GM12878 (cell line): ENCODE results near the gene PPEF1. TPM values are rescaled to one million over a fixed set of nuclear protein-coding genes. Genes with fewer than 3 reads are reported as not detected.

Experiments used
- ATAC-seq: fragments of 200-7000 bp; cut with Tn5 transposase; 3 replicates; pipeline ENCODE4 v1.9.1; 2020; ENCODE audit warnings: mild to moderate bottlenecking, moderate library complexity
- BruUV-seq: library from RNA; stranded (reverse); fragments of 400-500 nt; replicated peaks from 2 replicates; lab custom pipeline; 2021; lab: Mats Ljungman, UMichigan
- CTCF ChIA-PET: fragments of 300-600 bp; sonication (Branson Sonifier 250); formaldehyde crosslinking; extraction: SDS; loops from one replicate; lab custom pipeline; 2021; ENCODE audit warnings: inconsistent platforms; lab: Yijun Ruan, JAX
- POLR2A ChIA-PET: fragments of 350-600 bp; formaldehyde crosslinking; extraction: SDS; loops from one replicate; lab custom pipeline; 2021; ENCODE audit warnings: inconsistent platforms; lab: Charles Lee
- RAD21 ChIA-PET: fragments of 300-600 bp; sonication (Branson Sonifier 250); formaldehyde crosslinking; loops from one replicate; lab custom pipeline; 2023; ENCODE audit warnings: antibody characterized with exemption; ENCODE audit not compliant: unreplicated experiment; lab: Charles Lee
- SMC1A ChIA-PET: fragments of 300-600 bp; sonication (Branson Sonifier 250); formaldehyde crosslinking; loops from one replicate; lab custom pipeline; 2023; ENCODE audit not compliant: unreplicated experiment, uncharacterized antibody; lab: Charles Lee
- DNase-seq: peaks from one replicate; pipeline ENCODE4 v3.0.0-alpha.2; 2011; ENCODE audit warnings: low read depth, low spot score
- FAIRE-seq: peaks from 3 replicates; lab custom pipeline; 2011; peaks lifted over from hg19 to GRCh38; lab: Jason Lieb, UNC
- H2AFZ ChIP-seq: 2 replicates; pipeline ENCODE4 v1.6.0; 2011; ENCODE audit warnings: low read depth, low read length, control low read depth; ENCODE audit not compliant: control insufficient read depth
- H3K27ac ChIP-seq: 2 replicates; pipeline ENCODE4 v1.5.1; 2011; ENCODE audit warnings: control low read depth; ENCODE audit not compliant: control insufficient read depth, insufficient read depth
- H3K27me3 ChIP-seq, 2 experiments: replicated peaks in 1 of 2; 2 replicates each; pipeline versions ENCODE4 v1.6.0 to v1.6.1; 2011; ENCODE audit warnings: low read length in 1 of 2; ENCODE audit not compliant: control insufficient read depth in 2 of 2, insufficient read depth in 2 of 2
- H3K36me3 ChIP-seq, 2 experiments: 2 replicates each; pipeline ENCODE4 v1.5.1; 2011; ENCODE audit warnings: low read length in 1 of 2; ENCODE audit not compliant: control insufficient read depth in 2 of 2, insufficient read depth in 2 of 2
- H3K4me1 ChIP-seq: 2 replicates; pipeline ENCODE4 v1.6.1; 2011; ENCODE audit warnings: mild to moderate bottlenecking, low read length, moderate library complexity, mixed read lengths; ENCODE audit not compliant: control insufficient read depth, insufficient read depth
- H3K4me2 ChIP-seq: 2 replicates; pipeline ENCODE4 v1.6.0; 2011; ENCODE audit warnings: control low read depth; ENCODE audit not compliant: control insufficient read depth, insufficient read depth
- H3K4me3 ChIP-seq: fragments of 200-600 bp; sonication (generic); 2 replicates; pipeline ENCODE4 v1.5.1; 2016
- H3K79me2 ChIP-seq: 2 replicates; pipeline ENCODE4 v1.6.0; 2011; ENCODE audit warnings: low read length; ENCODE audit not compliant: control insufficient read depth, insufficient read depth
- H3K9ac ChIP-seq: 2 replicates; pipeline ENCODE4 v1.8.0; 2011; ENCODE audit warnings: low read length, control low read depth, mixed read lengths; ENCODE audit not compliant: control insufficient read depth, insufficient read depth
- H3K9me3 ChIP-seq: replicated peaks from 3 replicates; pipeline ENCODE4 v1.5.1; 2011; ENCODE audit warnings: mild to moderate bottlenecking, low read length; ENCODE audit not compliant: control insufficient read depth, insufficient read depth
- H4K20me1 ChIP-seq: 2 replicates; pipeline ENCODE4 v1.6.0; 2011; ENCODE audit not compliant: control insufficient read depth, insufficient read depth
- ATF3 ChIP-seq: IDR thresholded peaks from 2 replicates; pipeline ENCODE4 v1.6.1; 2011; ENCODE audit warnings: low read depth, mild to moderate bottlenecking, low read length, moderate library complexity, borderline replicate concordance; ENCODE audit errors: extremely low read depth
- CHD2 ChIP-seq: IDR thresholded peaks from 2 replicates; pipeline ENCODE4 v1.6.1; 2011; ENCODE audit warnings: low read depth, low read length, improper control_type of control experiment, borderline replicate concordance
- FOXM1 ChIP-seq: IDR thresholded peaks from 2 replicates; pipeline ENCODE4 v1.6.1; 2012; ENCODE audit warnings: low read depth, mild to moderate bottlenecking, inconsistent platforms, low read length, moderate library complexity
- HDAC2 ChIP-seq: fragments of 200-600 bp; sonication (generic); IDR thresholded peaks from 2 replicates; pipeline ENCODE4 v1.6.1; 2017
- KDM1A ChIP-seq: fragments of 200-600 bp; sonication (generic); IDR thresholded peaks from 2 replicates; pipeline ENCODE4 v1.6.1; 2016; ENCODE audit warnings: borderline replicate concordance
- MTA3 ChIP-seq: IDR thresholded peaks from 2 replicates; pipeline ENCODE4 v1.6.1; 2012; ENCODE audit warnings: low read length, inconsistent platforms, borderline replicate concordance
- MYC ChIP-seq: IDR thresholded peaks from 2 replicates; pipeline ENCODE4 v1.6.1; 2011; ENCODE audit warnings: mild to moderate bottlenecking, low read length, moderate library complexity, inconsistent platforms; ENCODE audit not compliant: insufficient read depth, insufficient replicate concordance, insufficient read length, severe bottlenecking
- NFYA ChIP-seq: IDR thresholded peaks from 2 replicates; pipeline ENCODE4 v1.6.1; 2011; ENCODE audit warnings: low read depth, mild to moderate bottlenecking, low read length, improper control_type of control experiment, borderline replicate concordance
- NFYB ChIP-seq: IDR thresholded peaks from 2 replicates; pipeline ENCODE4 v1.6.1; 2011; ENCODE audit warnings: low read depth, mild to moderate bottlenecking, low read length, improper control_type of control experiment, moderate library complexity; ENCODE audit not compliant: insufficient read depth
- NR2C1 ChIP-seq: fragments of 450-650 bp; IDR thresholded peaks from 2 replicates; pipeline ENCODE4 v1.6.1; 2017; ENCODE audit warnings: antibody characterized with exemption, mild to moderate bottlenecking, moderate library complexity
- POLR2AphosphoS2 ChIP-seq: IDR thresholded peaks from 2 replicates; pipeline ENCODE4 v1.6.1; 2011; ENCODE audit warnings: low read depth, mild to moderate bottlenecking, low read length, improper control_type of control experiment, moderate library complexity
- RUNX3 ChIP-seq: IDR thresholded peaks from 2 replicates; pipeline ENCODE4 v1.6.1; 2012; ENCODE audit warnings: low read length, inconsistent platforms
- STAT1 ChIP-seq: fragments of 450-650 bp; conservative IDR thresholded peaks from 2 replicates; pipeline ENCODE4 v1.6.1; 2014; ENCODE audit warnings: antibody characterized with exemption, mild to moderate bottlenecking
- WRNIP1 ChIP-seq: IDR thresholded peaks from 2 replicates; pipeline ENCODE4 v1.6.1; 2011; ENCODE audit warnings: low read depth, low read length, improper control_type of control experiment, borderline replicate concordance
- ZBED1 ChIP-seq: IDR thresholded peaks from 2 replicates; pipeline ENCODE4 v1.6.1; 2016; ENCODE audit warnings: borderline replicate concordance
- ZNF217 ChIP-seq: fragments of 450-650 bp; IDR thresholded peaks from 2 replicates; pipeline ENCODE4 v1.6.1; 2017; ENCODE audit warnings: antibody characterized with exemption, mild to moderate bottlenecking
- ZNF24 ChIP-seq: fragments of 450-650 bp; IDR thresholded peaks from 2 replicates; pipeline ENCODE4 v1.6.1; 2017; ENCODE audit warnings: antibody characterized with exemption, mild to moderate bottlenecking
- WGBS: methylation state at CpG from one replicate; pipeline ENCODE4 v1.1.6; 2016; ENCODE audit warnings: low lambda C conversion rate; ENCODE audit not compliant: insufficient replicate concordance, insufficient coverage; ENCODE audit errors: missing lambda C conversion rate; 5-methylcytosine and 5-hydroxymethylcytosine counted together
- in situ Hi-C: fragments of 300-500 bp; cut with MboI; formaldehyde crosslinking; loops from 9 replicates; pipeline ENCODE4 v1.14.3; 2018; ENCODE audit warnings: mixed read lengths
- intact Hi-C: fragments of 100-400 bp; cut with micrococcal nuclease; formaldehyde crosslinking; loops from one replicate; pipeline ENCODE4 v1.14.2; 2022; ENCODE audit not compliant: unreplicated experiment
- polyA plus RNA-seq, 11 experiments: library from polyadenylated mRNA; depleted of rRNA in 4 of 11; unstranded in 6 of 11; stranded (reverse) in 5 of 11; fragments of >200 nt; fragmentation: Nextera tagmentation in 4 of 11; fragmentation: Illumina TruSeq in 1 of 11; extraction: Ambion mirVana in 4 of 11; extraction: Trizol in 1 of 11; gene quantifications; 1 replicate in 1 of 11; 2 replicates in 10 of 11; pipeline versions ENCODE4 v1.2.1 to v1.2.3, GENCODE V29; 2011 to 2016; ENCODE audit warnings: inconsistent platforms in 2 of 11, missing spikeins in 2 of 11, low read depth in 1 of 11
- total RNA-seq, 4 experiments: library from RNA; depleted of rRNA in 3 of 4; stranded (reverse); fragments of >200 nt in 3 of 4; fragmentation: Illumina TruSeq in 1 of 4; extraction: Trizol in 1 of 4; gene quantifications; 2 replicates each; pipeline versions ENCODE4 v1.2.1 to v1.2.3, GENCODE V29; 2013 to 2021
- TF ChIP-seq, protein P1 (sequence below): fragments of 450-650 bp; IDR thresholded peaks from 2 replicates; pipeline ENCODE4 v1.6.1; 2017; ENCODE audit warnings: antibody characterized with exemption, mild to moderate bottlenecking, moderate library complexity

Gene PPEF1
- total and polyA plus RNA-seq, 10 of the 15 experiments (the other 5 are each of a cell fraction or from before 2014, with no cell fraction given): 0.24 to 2.2 (median 0.50) TPM

GRCh38 chrX:18691431-18691830 is 16.0 kb upstream of the PPEF1 start:
- ATAC-seq (no peak), DNase-seq (no peak), FAIRE-seq (no peak)
- H3K27ac ChIP-seq: no peak overlapping the region
- no peak for TF ChIP-seq NFYB
- no peak for TF ChIP-seq NFYA
- TF ChIP-seq ZBED1: no peak
- no peak for TF ChIP-seq ZNF24
- no peak for TF ChIP-seq WRNIP1
- no peak for TF ChIP-seq NR2C1
- no peak for TF ChIP-seq RUNX3
- TF ChIP-seq ZNF217: no peak
- TF ChIP-seq STAT1: no peak
- TF ChIP-seq, protein P1, sequence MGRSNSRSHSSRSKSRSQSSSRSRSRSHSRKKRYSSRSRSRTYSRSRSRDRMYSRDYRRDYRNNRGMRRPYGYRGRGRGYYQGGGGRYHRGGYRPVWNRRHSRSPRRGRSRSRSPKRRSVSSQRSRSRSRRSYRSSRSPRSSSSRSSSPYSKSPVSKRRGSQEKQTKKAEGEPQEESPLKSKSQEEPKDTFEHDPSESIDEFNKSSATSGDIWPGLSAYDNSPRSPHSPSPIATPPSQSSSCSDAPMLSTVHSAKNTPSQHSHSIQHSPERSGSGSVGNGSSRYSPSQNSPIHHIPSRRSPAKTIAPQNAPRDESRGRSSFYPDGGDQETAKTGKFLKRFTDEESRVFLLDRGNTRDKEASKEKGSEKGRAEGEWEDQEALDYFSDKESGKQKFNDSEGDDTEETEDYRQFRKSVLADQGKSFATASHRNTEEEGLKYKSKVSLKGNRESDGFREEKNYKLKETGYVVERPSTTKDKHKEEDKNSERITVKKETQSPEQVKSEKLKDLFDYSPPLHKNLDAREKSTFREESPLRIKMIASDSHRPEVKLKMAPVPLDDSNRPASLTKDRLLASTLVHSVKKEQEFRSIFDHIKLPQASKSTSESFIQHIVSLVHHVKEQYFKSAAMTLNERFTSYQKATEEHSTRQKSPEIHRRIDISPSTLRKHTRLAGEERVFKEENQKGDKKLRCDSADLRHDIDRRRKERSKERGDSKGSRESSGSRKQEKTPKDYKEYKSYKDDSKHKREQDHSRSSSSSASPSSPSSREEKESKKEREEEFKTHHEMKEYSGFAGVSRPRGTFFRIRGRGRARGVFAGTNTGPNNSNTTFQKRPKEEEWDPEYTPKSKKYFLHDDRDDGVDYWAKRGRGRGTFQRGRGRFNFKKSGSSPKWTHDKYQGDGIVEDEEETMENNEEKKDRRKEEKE: no peak
- no peak for TF ChIP-seq ATF3
- TF ChIP-seq POLR2AphosphoS2: no peak
- TF ChIP-seq FOXM1: no peak
- no peak for TF ChIP-seq MYC
- no peak for TF ChIP-seq KDM1A
- no peak for TF ChIP-seq CHD2
- TF ChIP-seq MTA3: no peak
- TF ChIP-seq HDAC2: no peak
- H3K4me3 ChIP-seq: no peak overlapping the region
- H3K4me2 ChIP-seq: no peak overlapping the region
- no peak overlapping the region for H3K9ac ChIP-seq
- ChIA-PET CTCF (interaction anchor here (0.8 kb wide), 1 partner anchor 195 kb away, joined by 4 read pairs; no protein-coding TSS in a partner anchor), POLR2A (interaction anchor here (0.7 kb wide), 1 partner anchor 17 kb away, joined by 3 read pairs; no protein-coding TSS in a partner anchor), SMC1A (interaction anchor here (1.8 kb wide), 1 partner anchor 9 kb away, joined by 6 read pairs; no protein-coding TSS in a partner anchor), RAD21 (no interaction called here)
- H3K27me3 ChIP-seq: no peaks in the 10 kb centered on the region
- BruUV-seq: no TSS peak
- WGBS: 0% methylated on average over 1 of the region's 1 CpG
- H2AFZ ChIP-seq: no peak overlapping the region
- no peaks in the 10 kb centered on the region; the same call in 1 of the 2 replicates for H3K4me1 ChIP-seq
- H3K9me3 ChIP-seq: no peaks in the 10 kb centered on the region; the same call in 2 of the 3 replicates
- no peaks in the 10 kb centered on the region for H4K20me1 ChIP-seq
- in situ Hi-C loops (no loop called here), intact Hi-C loops (no loop called here)
- H3K79me2 ChIP-seq: no peaks in the 10 kb centered on the region
- H3K36me3 ChIP-seq: no peaks in the 10 kb centered on the region
